ENCODE data around the gene FRMD5. TPM values are rescaled to one million over a fixed set of nuclear protein-coding genes. Genes with fewer than 3 reads are reported as not detected.

Gene FRMD5
- total and polyA plus RNA-seq, 3 experiments from 2014 or later = 0.28 to 0.44 (median 0.37) TPM

DNA sequence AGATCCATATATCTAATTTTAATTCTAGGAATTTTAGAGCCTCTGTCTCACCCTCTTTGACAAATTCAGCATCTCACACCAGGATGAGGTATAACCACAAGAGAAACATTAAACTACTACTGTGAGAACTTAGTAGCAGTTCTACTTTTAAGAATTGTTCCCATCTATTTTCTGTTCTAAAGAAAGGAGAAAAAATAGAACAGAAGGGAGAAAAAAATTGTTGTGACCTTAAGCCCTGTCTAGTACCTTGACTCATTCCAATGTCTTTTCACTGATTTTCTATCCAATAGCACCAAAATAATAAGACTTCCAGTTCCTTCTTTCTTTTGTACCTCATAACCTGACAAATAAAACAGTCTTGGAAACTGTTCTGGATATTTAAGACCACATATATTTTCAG lies 37.0 kb downstream of the FRMD5 start:
- Histone ChIP-seq H3K4me1 (ENCODE audit: insufficient read depth, low read length) (no peaks in the 10 kb centered on the region), H3K27ac (ENCODE audit: low read depth, low read length) (no peak overlapping the region), H3K27me3 (ENCODE audit: insufficient read depth, low read length, poor library complexity, severe bottlenecking) (no peaks in the 10 kb centered on the region), H3K9me3 (ENCODE audit: low read length) (no peaks in the 10 kb centered on the region), H3K36me3 (ENCODE audit: insufficient read depth, low read length) (no peaks in the 10 kb centered on the region), H3K4me3 (ENCODE audit: low read length) (no peak overlapping the region)
- H3K36me3 Mint-ChIP-seq = peaks cover 0 to 4% (median 0%) of the 10 kb centered on the region in 3 donors
- no peaks in the 10 kb centered on the region for H3K4me1 Mint-ChIP-seq
- no peak overlapping the region for H3K27ac Mint-ChIP-seq
- ChIA-PET CTCF (no interaction called here), POLR2A (no interaction called here)
- H3K9me3 Mint-ChIP-seq = no peaks in the 10 kb centered on the region
- no peak for DNase-seq
- peaks cover 8 to 32% of the 10 kb centered on the region in 2 donors for H3K27me3 Mint-ChIP-seq
- H3K4me3 Mint-ChIP-seq = no peak overlapping the region

DNA sequence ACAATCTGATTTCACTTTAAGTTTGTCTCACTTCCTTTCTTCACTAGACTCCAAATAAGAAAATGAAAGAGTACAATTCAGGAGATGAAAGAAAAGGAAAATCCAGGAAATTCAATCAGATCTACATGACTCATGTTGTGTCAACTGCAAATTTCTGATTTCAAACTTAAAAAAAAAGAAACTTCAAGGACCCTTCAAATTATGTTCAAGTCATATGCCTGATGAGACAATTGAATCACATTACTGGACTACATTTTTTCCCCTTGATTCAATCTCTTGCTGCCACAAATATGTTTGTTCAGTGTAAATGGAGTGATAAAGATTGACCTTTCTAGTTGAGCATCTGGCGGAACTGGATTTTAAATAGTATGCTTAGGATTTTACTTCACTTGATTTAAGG lies 37.4 kb downstream of the FRMD5 start:
- CTCF ChIA-PET = no interaction called here
- H3K4me3 ChIP-seq (ENCODE audit: low read length) = no peak overlapping the region
- H3K4me3 Mint-ChIP-seq = no peak overlapping the region
- DNase-seq = no peak
- POLR2A ChIA-PET = no interaction called here
- H3K27ac ChIP-seq (ENCODE audit: low read depth, low read length) = no peak overlapping the region
- H3K4me1 Mint-ChIP-seq = no peaks in the 10 kb centered on the region
- no peaks in the 10 kb centered on the region for H3K9me3 Mint-ChIP-seq
- H3K9me3 ChIP-seq (ENCODE audit: low read length) = no peaks in the 10 kb centered on the region
- H3K4me1 ChIP-seq (ENCODE audit: insufficient read depth, low read length) = no peaks in the 10 kb centered on the region
- peaks cover 8 to 31% of the 10 kb centered on the region in 2 donors for H3K27me3 Mint-ChIP-seq
- no peaks in the 10 kb centered on the region for H3K27me3 ChIP-seq (ENCODE audit: insufficient read depth, low read length, poor library complexity, severe bottlenecking)
- no peaks in the 10 kb centered on the region for H3K36me3 ChIP-seq (ENCODE audit: insufficient read depth, low read length)
- H3K36me3 Mint-ChIP-seq = peaks cover 0 to 4% (median 0%) of the 10 kb centered on the region in 3 donors
- no peak overlapping the region for H3K27ac Mint-ChIP-seq

DNA sequence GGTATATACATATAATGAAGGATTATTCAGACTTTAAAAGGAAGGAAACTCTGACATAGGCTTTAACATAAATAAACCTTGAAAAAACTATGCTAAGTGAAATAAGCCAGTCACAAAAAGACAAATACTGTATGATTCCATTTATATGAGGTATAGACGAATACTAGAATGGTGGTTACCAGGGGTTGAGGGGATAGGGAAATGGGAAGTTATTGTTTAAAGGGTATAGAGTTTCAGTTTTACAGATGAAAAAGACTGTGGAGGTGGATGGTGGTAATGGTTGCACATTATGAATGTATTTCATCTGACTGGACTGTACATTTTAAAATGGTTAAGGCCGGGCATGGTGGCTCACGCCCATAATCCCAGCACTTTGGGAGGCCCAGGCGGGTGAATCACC lies 41.7 kb downstream of the FRMD5 start:
- H3K27ac ChIP-seq (ENCODE audit: low read depth, low read length) = no peak overlapping the region
- Mint-ChIP-seq H3K9me3 (no peaks in the 10 kb centered on the region), H3K4me1 (no peaks in the 10 kb centered on the region), H3K4me3 (no peak overlapping the region), H3K27me3 (peaks cover 8 to 36% of the 10 kb centered on the region in 2 donors), H3K27ac (no peak overlapping the region), H3K36me3 (peaks cover 0 to 2% (median 0%) of the 10 kb centered on the region in 3 donors)
- no peak overlapping the region for H3K4me3 ChIP-seq (ENCODE audit: low read length)
- DNase-seq = no peak
- H3K4me1 ChIP-seq (ENCODE audit: insufficient read depth, low read length) = no peaks in the 10 kb centered on the region
- no peaks in the 10 kb centered on the region for H3K9me3 ChIP-seq (ENCODE audit: low read length)
- no peaks in the 10 kb centered on the region for H3K36me3 ChIP-seq (ENCODE audit: insufficient read depth, low read length)
- H3K27me3 ChIP-seq (ENCODE audit: insufficient read depth, low read length, poor library complexity, severe bottlenecking) = no peaks in the 10 kb centered on the region
- ChIA-PET POLR2A (no interaction called here), CTCF (no interaction called here)

DNA sequence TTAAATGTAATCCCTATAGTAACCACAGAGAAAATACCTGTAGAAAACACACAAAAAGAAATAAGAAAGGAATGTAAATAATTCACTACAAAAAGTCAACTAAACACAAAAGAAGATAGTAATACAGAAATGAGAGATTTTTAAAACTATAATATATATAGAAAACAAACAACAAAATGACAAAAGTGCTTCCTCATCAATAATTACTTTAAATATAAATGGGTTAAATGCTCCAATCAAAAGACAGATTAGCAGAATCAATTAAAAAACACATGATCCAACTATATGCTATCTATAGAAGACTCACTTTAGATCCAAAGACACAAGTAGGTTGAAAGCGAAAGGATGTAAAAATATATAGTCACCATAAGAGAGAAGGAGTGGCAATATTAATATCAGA lies 45.8 kb downstream of the FRMD5 start:
- peaks cover 0 to 2% (median 0%) of the 10 kb centered on the region in 3 donors for H3K36me3 Mint-ChIP-seq
- peaks cover 10 to 42% of the 10 kb centered on the region in 2 donors for H3K27me3 Mint-ChIP-seq
- H3K4me3 ChIP-seq (ENCODE audit: low read length) = no peak overlapping the region
- no peaks in the 10 kb centered on the region for H3K36me3 ChIP-seq (ENCODE audit: insufficient read depth, low read length)
- ChIA-PET POLR2A (no interaction called here), CTCF (no interaction called here)
- H3K9me3 ChIP-seq (ENCODE audit: low read length) = no peaks in the 10 kb centered on the region
- H3K4me1 ChIP-seq (ENCODE audit: insufficient read depth, low read length) = no peaks in the 10 kb centered on the region
- no peak for DNase-seq
- H3K9me3 Mint-ChIP-seq = peaks cover 0 to 2% (median 0%) of the 10 kb centered on the region in 5 donors
- H3K27ac ChIP-seq (ENCODE audit: low read depth, low read length) = no peak overlapping the region
- no peak overlapping the region for H3K4me3 Mint-ChIP-seq
- no peaks in the 10 kb centered on the region for H3K4me1 Mint-ChIP-seq
- no peak overlapping the region for H3K27ac Mint-ChIP-seq
- no peaks in the 10 kb centered on the region for H3K27me3 ChIP-seq (ENCODE audit: insufficient read depth, low read length, poor library complexity, severe bottlenecking)

DNA sequence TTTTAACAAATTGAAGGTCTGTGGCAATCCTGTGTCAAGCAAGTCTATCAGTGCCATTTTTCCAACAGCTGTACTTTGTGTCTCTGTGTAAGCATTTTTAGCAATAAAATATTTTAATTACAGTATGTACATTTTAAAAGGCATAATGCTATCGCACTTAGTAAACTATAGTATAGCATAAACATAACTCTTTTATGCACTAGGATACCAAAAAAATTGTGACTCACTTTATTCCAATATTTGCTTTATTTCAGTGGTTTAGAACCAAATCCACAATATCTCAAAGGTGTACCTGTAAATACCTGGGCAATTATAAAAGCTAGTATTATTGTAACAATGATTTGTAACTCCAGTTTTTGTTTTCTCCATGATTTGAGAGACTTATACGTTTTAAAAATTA lies 46.5 kb downstream of the FRMD5 start:
- H3K27ac Mint-ChIP-seq = no peak overlapping the region
- H3K9me3 Mint-ChIP-seq = peaks cover 0 to 2% (median 0%) of the 10 kb centered on the region in 5 donors
- Histone ChIP-seq H3K4me1 (ENCODE audit: insufficient read depth, low read length) (no peaks in the 10 kb centered on the region), H3K9me3 (ENCODE audit: low read length) (no peaks in the 10 kb centered on the region), H3K27ac (ENCODE audit: low read depth, low read length) (no peak overlapping the region), H3K4me3 (ENCODE audit: low read length) (no peak overlapping the region), H3K27me3 (ENCODE audit: insufficient read depth, low read length, poor library complexity, severe bottlenecking) (no peaks in the 10 kb centered on the region), H3K36me3 (ENCODE audit: insufficient read depth, low read length) (no peaks in the 10 kb centered on the region)
- no peak overlapping the region for H3K4me3 Mint-ChIP-seq
- H3K36me3 Mint-ChIP-seq = peaks cover 0 to 2% (median 0%) of the 10 kb centered on the region in 3 donors
- no peaks in the 10 kb centered on the region for H3K4me1 Mint-ChIP-seq
- H3K27me3 Mint-ChIP-seq = peaks cover 10 to 42% of the 10 kb centered on the region in 2 donors
- no peak for DNase-seq
- ChIA-PET POLR2A (no interaction called here), CTCF (interaction anchor here (0.7 kb wide), 1 partner anchor 12 kb away, joined by 3 read pairs; no protein-coding TSS in a partner anchor)

DNA sequence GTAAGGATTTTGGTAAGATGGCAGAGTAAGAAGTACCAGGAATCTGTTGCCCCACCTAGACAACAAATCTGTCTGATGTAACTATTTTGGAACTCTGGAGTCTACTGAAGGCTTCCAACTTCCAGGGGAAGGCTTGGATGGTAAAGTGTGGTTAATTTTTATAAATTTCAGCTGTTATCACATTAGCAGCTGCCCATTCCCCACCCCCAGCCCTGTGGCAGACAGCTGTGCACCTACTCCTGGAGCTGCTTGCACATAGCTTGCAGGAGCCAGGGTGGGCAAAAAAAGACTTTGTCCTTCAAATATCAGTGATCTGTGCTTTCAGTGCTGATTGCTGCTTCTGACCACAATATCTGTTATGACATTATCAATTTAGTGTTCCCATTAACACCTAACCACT lies 47.4 kb downstream of the FRMD5 start:
- ChIA-PET CTCF (no interaction called here), POLR2A (no interaction called here)
- H3K27ac ChIP-seq (ENCODE audit: low read depth, low read length) = no peak overlapping the region
- Mint-ChIP-seq H3K27me3 (peaks cover 6 to 37% of the 10 kb centered on the region in 2 donors), H3K9me3 (peaks cover 0 to 2% (median 0%) of the 10 kb centered on the region in 5 donors), H3K4me1 (no peaks in the 10 kb centered on the region), H3K36me3 (no peaks in the 10 kb centered on the region), H3K27ac (no peak overlapping the region), H3K4me3 (no peak overlapping the region)
- no peaks in the 10 kb centered on the region for H3K27me3 ChIP-seq (ENCODE audit: insufficient read depth, low read length, poor library complexity, severe bottlenecking)
- no peaks in the 10 kb centered on the region for H3K36me3 ChIP-seq (ENCODE audit: insufficient read depth, low read length)
- H3K4me1 ChIP-seq (ENCODE audit: insufficient read depth, low read length) = no peaks in the 10 kb centered on the region
- no peak overlapping the region for H3K4me3 ChIP-seq (ENCODE audit: low read length)
- no peak for DNase-seq
- H3K9me3 ChIP-seq (ENCODE audit: low read length) = no peaks in the 10 kb centered on the region

DNA sequence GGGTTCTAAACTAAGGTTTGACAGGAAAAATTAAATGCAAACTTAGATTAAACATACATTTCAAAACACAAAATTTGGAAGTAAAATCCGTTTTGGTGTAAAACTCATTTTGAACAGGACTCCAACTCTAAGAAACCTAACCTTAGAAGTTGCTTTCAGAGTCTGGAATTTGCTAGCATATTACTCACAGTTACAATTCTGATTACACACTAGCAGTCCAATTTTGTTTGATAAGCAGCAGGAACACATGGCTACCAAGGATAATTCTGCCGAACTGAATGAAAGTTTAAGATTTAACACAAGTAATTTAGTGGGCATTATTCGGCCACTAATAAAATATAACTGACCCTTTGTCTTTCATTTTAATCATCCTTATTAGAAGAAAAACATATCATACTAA lies 49.6 kb downstream of the FRMD5 start:
- no peaks in the 10 kb centered on the region for H3K36me3 Mint-ChIP-seq
- H3K4me1 Mint-ChIP-seq = no peaks in the 10 kb centered on the region
- CTCF ChIA-PET = no interaction called here

DNA sequence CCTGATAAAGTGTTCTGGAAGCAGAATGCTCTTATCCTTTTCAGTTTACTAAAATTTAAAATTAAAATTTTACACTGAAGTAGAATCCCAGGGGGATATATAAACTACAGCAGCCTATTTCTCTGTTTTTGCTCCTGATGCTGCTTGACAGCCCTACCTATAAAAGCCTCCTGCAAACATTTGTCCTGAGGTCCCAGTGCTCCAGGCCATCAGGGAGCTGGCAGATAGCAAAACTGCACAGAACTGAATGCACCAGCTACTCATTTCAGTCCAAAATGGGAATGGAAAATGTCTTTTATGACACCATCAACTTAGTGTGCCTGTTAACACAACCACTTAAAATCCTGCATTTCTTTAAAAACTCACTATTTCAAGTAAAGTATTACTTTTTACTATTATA lies 50.1 kb downstream of the FRMD5 start:
- no peaks in the 10 kb centered on the region for H3K9me3 ChIP-seq (ENCODE audit: low read length)
- ChIA-PET POLR2A (no interaction called here), CTCF (no interaction called here)
- no peak overlapping the region for H3K4me3 ChIP-seq (ENCODE audit: low read length)
- H3K27ac ChIP-seq (ENCODE audit: low read depth, low read length) = no peak overlapping the region
- H3K27me3 ChIP-seq (ENCODE audit: insufficient read depth, low read length, poor library complexity, severe bottlenecking) = no peaks in the 10 kb centered on the region
- no peaks in the 10 kb centered on the region for H3K4me1 ChIP-seq (ENCODE audit: insufficient read depth, low read length)
- H3K4me1 Mint-ChIP-seq = no peaks in the 10 kb centered on the region
- H3K36me3 Mint-ChIP-seq = no peaks in the 10 kb centered on the region
- H3K27me3 Mint-ChIP-seq = peaks cover 6 to 23% of the 10 kb centered on the region in 2 donors
- no peaks in the 10 kb centered on the region for H3K36me3 ChIP-seq (ENCODE audit: insufficient read depth, low read length)
- no peak for DNase-seq
- H3K9me3 Mint-ChIP-seq = peaks cover 0 to 2% (median 0%) of the 10 kb centered on the region in 5 donors
- H3K4me3 Mint-ChIP-seq = no peak overlapping the region
- no peak overlapping the region for H3K27ac Mint-ChIP-seq

More for the DNA sequence above, 49.6 kb downstream of the FRMD5 start:
- H3K4me3 ChIP-seq (ENCODE audit: low read length) = no peak overlapping the region
- no peaks in the 10 kb centered on the region for H3K9me3 ChIP-seq (ENCODE audit: low read length)
- POLR2A ChIA-PET = no interaction called here
- H3K27ac ChIP-seq (ENCODE audit: low read depth, low read length) = no peak overlapping the region
- no peaks in the 10 kb centered on the region for H3K4me1 ChIP-seq (ENCODE audit: insufficient read depth, low read length)
- Mint-ChIP-seq H3K27me3 (peaks cover 6 to 28% of the 10 kb centered on the region in 2 donors), H3K4me3 (no peak overlapping the region), H3K27ac (no peak overlapping the region), H3K9me3 (peaks cover 0 to 2% (median 0%) of the 10 kb centered on the region in 5 donors)
- no peaks in the 10 kb centered on the region for H3K27me3 ChIP-seq (ENCODE audit: insufficient read depth, low read length, poor library complexity, severe bottlenecking)
- no peak for DNase-seq
- no peaks in the 10 kb centered on the region for H3K36me3 ChIP-seq (ENCODE audit: insufficient read depth, low read length)

DNA sequence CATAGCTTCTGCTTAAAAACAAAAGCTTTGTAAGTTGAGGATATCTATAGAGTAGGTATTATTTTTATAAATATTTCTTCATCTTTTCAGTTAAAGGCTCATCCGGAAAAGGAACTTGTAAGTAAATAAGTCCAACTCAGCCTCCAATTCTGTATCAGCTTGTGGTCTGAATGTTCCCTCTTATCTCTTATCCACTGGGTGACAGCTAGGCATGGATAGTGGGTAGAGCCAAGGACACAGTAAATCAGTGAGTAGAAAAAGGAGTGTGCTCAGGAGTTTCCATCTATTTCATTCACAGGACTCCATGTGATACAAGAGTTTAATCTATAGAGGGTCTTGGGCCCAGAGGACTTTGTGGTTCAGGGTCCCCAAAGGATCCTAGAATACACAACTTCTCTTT lies 50.9 kb downstream of the FRMD5 start:
- H3K9me3 ChIP-seq (ENCODE audit: low read length) = no peaks in the 10 kb centered on the region
- H3K9me3 Mint-ChIP-seq = peaks cover 0 to 2% (median 0%) of the 10 kb centered on the region in 5 donors
- no peak overlapping the region for H3K4me3 ChIP-seq (ENCODE audit: low read length)
- H3K4me3 Mint-ChIP-seq = no peak overlapping the region
- POLR2A ChIA-PET = no interaction called here
- CTCF ChIA-PET = no interaction called here
- no peaks in the 10 kb centered on the region for H3K36me3 Mint-ChIP-seq
- H3K27ac Mint-ChIP-seq = no peak overlapping the region
- no peaks in the 10 kb centered on the region for H3K4me1 ChIP-seq (ENCODE audit: insufficient read depth, low read length)
- no peak overlapping the region for H3K27ac ChIP-seq (ENCODE audit: low read depth, low read length)
- DNase-seq = no peak
- H3K27me3 ChIP-seq (ENCODE audit: insufficient read depth, low read length, poor library complexity, severe bottlenecking) = no peaks in the 10 kb centered on the region
- peaks cover 6 to 15% of the 10 kb centered on the region in 2 donors for H3K27me3 Mint-ChIP-seq
- no peaks in the 10 kb centered on the region for H3K36me3 ChIP-seq (ENCODE audit: insufficient read depth, low read length)
- H3K4me1 Mint-ChIP-seq = no peaks in the 10 kb centered on the region
